GM19328 (cell line): ENCODE measurements around the gene SBK2.
"Not testable (repeated sequence)": the region's sequence is repeated elsewhere in the genome, so short reads cannot be mapped to it uniquely, and the experiment has no call there.

Experiments
- ATAC-seq: cut with Tn5 transposase; IDR thresholded peaks from one replicate; pipeline ENCODE4 v1.9.1; 2021; ENCODE audit warnings: mild to moderate bottlenecking, moderate library complexity; ENCODE audit not compliant: unreplicated experiment

The SBK2 gene

GRCh38 chr19:55503502-55504251 lies 33.3 kb downstream of the SBK2 start:
- peak; percentile 88 for ATAC-seq

GRCh38 chr19:55503157-55503501 lies 33.8 kb downstream of the SBK2 start:
- no peak for ATAC-seq

GRCh38 chr19:55502197-55502952 lies 34.6 kb downstream of the SBK2 start:
- no peak for ATAC-seq

- ATAC-seq, result no peak
Measured at GRCh38 chr19:55500368-55500952, 36.5 kb downstream of the SBK2 start.

GRCh38 chr19:55498246-55498840 lies 38.6 kb downstream of the SBK2 start:
- ATAC-seq, result no peak

GRCh38 chr19:55497763-55498162 lies 39.2 kb downstream of the SBK2 start:
- ATAC-seq, result no peak

GRCh38 chr19:55496820-55497219 lies 40.1 kb downstream of the SBK2 start:
- ATAC-seq, result not testable (repeated sequence)

- no peak for ATAC-seq
Measured at GRCh38 chr19:55495646-55496349, 41.1 kb downstream of the SBK2 start.

GRCh38 chr19:55494172-55494761 lies 42.7 kb downstream of the SBK2 start:
- ATAC-seq, result no peak

- no peak for ATAC-seq
Measured at GRCh38 chr19:55493645-55494171, 43.2 kb downstream of the SBK2 start.

- ATAC-seq, result no peak
Measured at GRCh38 chr19:55493052-55493644, 43.8 kb downstream of the SBK2 start.

- no peak for ATAC-seq
Measured at GRCh38 chr19:55492362-55492944, 44.5 kb downstream of the SBK2 start.

- no peak for ATAC-seq
Measured at GRCh38 chr19:55491546-55492360, 45.2 kb downstream of the SBK2 start.

- no peak for ATAC-seq
Measured at GRCh38 chr19:55490478-55491432, 46.2 kb downstream of the SBK2 start.

GRCh38 chr19:55489711-55490477 lies 47.0 kb downstream of the SBK2 start:
- ATAC-seq, result no peak

- ATAC-seq, result no peak
Measured at GRCh38 chr19:55488986-55489710, 47.8 kb downstream of the SBK2 start.
